ENCODE measurements around the gene SIMC1. TPM values are rescaled to one million over a fixed set of nuclear protein-coding genes. Genes with fewer than 3 reads are reported as not detected.

The SIMC1 gene
- total RNA-seq, 3 donors from 2014 or later, result 16.3 to 18.3 (median 16.6) TPM

- ATAC-seq (no peak), DNase-seq (no peak)
- Mint-ChIP-seq H3K27me3 (ENCODE audit: low read depth) (no peaks in the 10 kb centered on the region), H3K4me1 (ENCODE audit: low read depth) (no peaks in the 10 kb centered on the region), H3K36me3 (ENCODE audit: insufficient read depth) (peaks cover 14% of the 10 kb centered on the region), H3K4me3 (no peak overlapping the region), H3K9me3 (no peaks in the 10 kb centered on the region)
Measured at GRCh38 chr5:176373100-176373818, 135.0 kb downstream of the SIMC1 start.

- Mint-ChIP-seq H3K36me3 (ENCODE audit: insufficient read depth) (peaks cover 36% of the 10 kb centered on the region), H3K27me3 (ENCODE audit: low read depth) (no peaks in the 10 kb centered on the region), H3K4me1 (ENCODE audit: low read depth) (peaks cover 2% of the 10 kb centered on the region), H3K9me3 (no peaks in the 10 kb centered on the region), H3K4me3 (no peak overlapping the region)
- ATAC-seq (no peak), DNase-seq (no peak)
Measured at GRCh38 chr5:176379881-176380280, 141.7 kb downstream of the SIMC1 start.

- H3K4me3 Mint-ChIP-seq, result no peak overlapping the region
- peaks cover 43% of the 10 kb centered on the region for H3K36me3 Mint-ChIP-seq (ENCODE audit: insufficient read depth)
- no peaks in the 10 kb centered on the region for H3K27me3 Mint-ChIP-seq (ENCODE audit: low read depth)
- ATAC-seq, result no peak
- H3K4me1 Mint-ChIP-seq (ENCODE audit: low read depth), result peaks cover 16% of the 10 kb centered on the region
- no peak for DNase-seq
- no peaks in the 10 kb centered on the region for H3K9me3 Mint-ChIP-seq
Measured at GRCh38 chr5:176381423-176381822, 143.2 kb downstream of the SIMC1 start.

DNA sequence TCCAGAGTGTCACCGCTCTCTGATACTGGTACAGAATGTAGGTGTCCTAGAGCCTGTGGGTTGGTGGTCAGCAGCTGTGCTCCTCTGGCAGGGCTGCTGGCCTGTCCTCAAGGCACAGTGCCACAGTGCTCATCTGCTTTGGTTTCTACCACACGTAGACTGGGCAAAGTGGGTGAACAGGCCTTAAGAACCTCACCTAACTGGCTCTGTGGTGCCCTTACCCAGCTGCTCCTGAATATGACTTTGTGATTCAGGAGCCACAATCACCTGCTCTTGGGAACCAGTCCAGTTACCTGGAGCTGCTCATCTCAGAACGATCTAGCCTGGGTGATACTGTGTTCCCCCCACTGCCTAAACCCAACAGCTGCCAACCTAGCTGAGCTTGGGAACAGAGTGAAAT, 143.8 kb downstream of the SIMC1 start:
- Mint-ChIP-seq H3K36me3 (ENCODE audit: insufficient read depth) (peaks cover 48% of the 10 kb centered on the region), H3K9me3 (no peaks in the 10 kb centered on the region), H3K4me3 (no peak overlapping the region), H3K4me1 (ENCODE audit: low read depth) (peaks cover 21% of the 10 kb centered on the region), H3K27me3 (ENCODE audit: low read depth) (no peaks in the 10 kb centered on the region)
- ATAC-seq, result no peak
- DNase-seq, result no peak

DNA sequence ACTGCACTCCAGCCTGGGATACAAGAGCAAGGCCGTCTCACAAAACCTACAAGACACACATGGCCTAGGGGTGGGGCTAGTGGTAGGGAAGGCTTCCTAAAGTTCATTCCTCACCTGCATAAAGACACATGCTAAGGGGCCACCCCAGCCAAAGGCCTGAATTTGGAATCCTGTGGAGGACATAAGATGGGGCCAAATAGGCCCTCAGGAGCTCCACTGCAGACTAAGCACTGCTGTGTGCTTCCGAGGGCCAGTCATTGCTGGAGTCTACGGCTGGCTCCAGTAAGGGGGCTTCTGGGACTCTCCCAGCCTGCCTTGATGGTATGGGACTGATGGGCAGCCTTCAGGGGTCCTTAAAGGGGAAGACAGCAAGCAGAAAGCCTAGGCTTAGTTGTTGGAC, 144.5 kb downstream of the SIMC1 start:
- Mint-ChIP-seq H3K4me1 (ENCODE audit: low read depth) (peaks cover 27% of the 10 kb centered on the region), H3K4me3 (no peak overlapping the region), H3K36me3 (ENCODE audit: insufficient read depth) (peaks cover 53% of the 10 kb centered on the region), H3K27me3 (ENCODE audit: low read depth) (no peaks in the 10 kb centered on the region), H3K9me3 (no peaks in the 10 kb centered on the region)
- ATAC-seq, result no peak
- no peak for DNase-seq

DNA sequence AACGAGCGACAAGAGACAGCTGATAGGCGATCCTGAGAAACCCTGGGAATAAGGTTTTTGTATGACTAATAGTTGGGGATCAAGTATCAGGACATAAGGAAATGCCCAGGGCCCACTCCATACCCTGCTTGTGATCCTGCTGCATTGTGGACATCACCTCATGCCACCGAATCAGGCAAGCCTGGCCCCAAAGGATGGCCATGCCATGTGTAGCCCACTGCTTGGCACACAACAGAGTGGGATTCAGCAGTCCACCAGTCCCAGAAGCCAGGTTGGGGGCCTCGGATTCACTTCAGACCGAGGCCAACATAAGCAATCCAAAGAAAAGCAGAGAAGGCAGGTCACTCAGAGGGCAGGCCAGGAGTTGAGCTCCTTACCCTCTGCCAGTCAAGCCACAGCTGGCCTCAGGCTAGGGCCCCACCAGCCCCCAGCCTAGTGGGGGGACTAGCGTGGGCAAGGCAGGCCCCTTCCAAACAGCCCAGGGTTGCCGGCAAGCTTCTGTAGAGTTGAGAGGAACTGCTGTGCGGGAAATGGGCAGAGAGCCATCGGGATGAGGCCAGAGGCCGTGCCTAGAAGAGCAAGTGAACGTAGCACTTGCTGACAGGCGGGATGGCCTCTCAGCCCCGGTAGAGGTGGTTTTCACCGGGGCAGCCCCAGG, 145.2 kb downstream of the SIMC1 start:
- Mint-ChIP-seq H3K27me3 (ENCODE audit: low read depth) (no peaks in the 10 kb centered on the region), H3K9me3 (no peaks in the 10 kb centered on the region), H3K4me1 (ENCODE audit: low read depth) (peaks cover 30% of the 10 kb centered on the region), H3K36me3 (ENCODE audit: insufficient read depth) (peaks cover 53% of the 10 kb centered on the region), H3K4me3 (no peak overlapping the region)
- ATAC-seq (no peak), DNase-seq (no peak)

GRCh38 chr5:176383961-176384360, 145.7 kb downstream of the SIMC1 start:
- DNase-seq, result no peak
- no peak for ATAC-seq
- Mint-ChIP-seq H3K4me1 (ENCODE audit: low read depth) (peaks cover 30% of the 10 kb centered on the region), H3K9me3 (no peaks in the 10 kb centered on the region), H3K4me3 (no peak overlapping the region), H3K36me3 (ENCODE audit: insufficient read depth) (peaks cover 53% of the 10 kb centered on the region), H3K27me3 (ENCODE audit: low read depth) (no peaks in the 10 kb centered on the region)

DNA sequence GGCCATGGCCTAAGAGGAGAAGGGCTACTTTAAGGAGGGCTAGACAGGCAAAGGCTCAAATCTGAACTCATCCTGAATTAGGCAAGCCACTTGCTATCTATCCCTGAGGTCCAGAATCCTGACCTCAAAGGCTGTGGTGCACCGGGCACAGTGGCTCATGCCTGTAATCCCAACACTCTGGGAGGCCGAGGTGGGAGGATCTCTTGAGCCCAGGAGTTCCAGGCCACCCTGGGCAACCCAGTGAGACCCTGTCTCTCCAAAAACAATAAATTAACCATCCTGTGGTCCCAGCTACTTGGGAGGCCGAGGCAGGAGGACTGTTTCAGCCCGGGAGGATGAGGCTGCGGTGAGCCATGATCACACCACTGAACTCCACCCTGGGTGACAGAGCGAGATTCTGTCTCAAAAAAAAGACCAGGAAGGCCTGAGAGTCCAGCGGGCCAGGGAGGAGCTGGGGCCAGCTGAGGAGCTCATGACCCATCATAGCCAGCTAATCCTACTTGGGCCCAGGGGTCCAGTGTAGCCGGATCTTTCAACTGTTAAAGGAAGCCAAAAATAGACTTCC, 146.2 kb downstream of the SIMC1 start:
- ATAC-seq (no peak), DNase-seq (no peak)
- Mint-ChIP-seq H3K4me3 (no peak overlapping the region), H3K27me3 (ENCODE audit: low read depth) (no peaks in the 10 kb centered on the region), H3K9me3 (no peaks in the 10 kb centered on the region), H3K4me1 (ENCODE audit: low read depth) (peaks cover 30% of the 10 kb centered on the region), H3K36me3 (ENCODE audit: insufficient read depth) (peaks cover 52% of the 10 kb centered on the region)

GRCh38 chr5:176384991-176385390, 146.8 kb downstream of the SIMC1 start:
- Mint-ChIP-seq H3K36me3 (ENCODE audit: insufficient read depth) (peaks cover 47% of the 10 kb centered on the region), H3K9me3 (no peaks in the 10 kb centered on the region), H3K4me3 (peak overlapping the region; percentile 42), H3K27me3 (ENCODE audit: low read depth) (no peaks in the 10 kb centered on the region), H3K4me1 (ENCODE audit: low read depth) (peaks cover 31% of the 10 kb centered on the region)
- ATAC-seq (no peak), DNase-seq (no peak)

DNA sequence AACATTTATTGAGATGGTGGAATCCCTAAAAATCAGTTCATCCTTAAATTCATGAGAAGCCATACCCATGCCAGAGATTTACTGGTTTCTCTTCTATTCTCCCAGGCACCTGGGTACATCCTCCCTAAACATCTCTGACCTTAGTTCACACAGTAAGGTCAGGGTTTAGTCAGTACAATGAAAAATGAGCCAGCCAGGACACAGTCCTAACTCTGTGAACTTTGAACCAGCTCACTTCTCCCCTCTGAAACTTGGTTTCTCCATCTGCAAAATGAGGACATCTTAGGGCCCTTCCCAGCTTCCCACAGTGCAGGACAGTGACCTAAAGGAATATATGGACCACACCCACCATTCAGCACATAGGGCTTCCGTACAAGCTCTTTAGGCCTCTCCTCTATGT, 148.3 kb downstream of the SIMC1 start:
- DNase-seq, result no peak
- no peak for ATAC-seq
- Mint-ChIP-seq H3K9me3 (no peaks in the 10 kb centered on the region), H3K36me3 (ENCODE audit: insufficient read depth) (peaks cover 43% of the 10 kb centered on the region), H3K27me3 (ENCODE audit: low read depth) (no peaks in the 10 kb centered on the region), H3K4me1 (ENCODE audit: low read depth) (peaks cover 31% of the 10 kb centered on the region), H3K4me3 (peak overlapping the region; percentile 100)

DNA sequence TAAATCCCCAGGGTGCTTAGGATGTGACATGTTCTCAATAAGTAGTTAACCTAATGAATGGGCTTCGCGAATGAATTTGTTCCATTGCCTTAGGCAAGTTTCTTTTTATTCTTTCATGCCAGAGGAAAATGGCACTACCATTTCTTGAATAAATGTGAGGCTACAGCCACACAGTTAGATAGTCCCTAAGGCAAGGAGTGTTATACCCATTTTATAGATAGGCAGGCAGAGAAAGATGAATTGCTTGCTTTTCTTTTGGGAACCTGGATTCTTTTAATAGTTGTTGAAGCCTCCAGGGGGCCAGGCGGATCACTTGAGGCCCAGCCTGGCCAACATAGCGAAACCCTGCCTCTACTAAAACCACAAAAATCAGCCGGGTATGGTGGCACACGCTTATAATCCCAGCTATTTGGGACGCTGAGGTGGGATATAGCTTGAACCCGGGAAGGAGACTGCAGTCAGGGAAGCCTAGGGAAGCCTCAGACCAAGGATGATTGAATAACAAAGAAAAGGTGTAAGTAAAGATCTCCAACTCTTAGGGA, 149.2 kb downstream of the SIMC1 start:
- Mint-ChIP-seq H3K9me3 (no peaks in the 10 kb centered on the region), H3K27me3 (ENCODE audit: low read depth) (no peaks in the 10 kb centered on the region), H3K4me3 (peak overlapping the region; percentile 100), H3K4me1 (ENCODE audit: low read depth) (peaks cover 31% of the 10 kb centered on the region), H3K36me3 (ENCODE audit: insufficient read depth) (peaks cover 40% of the 10 kb centered on the region)
- no peak for DNase-seq
- no peak for ATAC-seq

DNA sequence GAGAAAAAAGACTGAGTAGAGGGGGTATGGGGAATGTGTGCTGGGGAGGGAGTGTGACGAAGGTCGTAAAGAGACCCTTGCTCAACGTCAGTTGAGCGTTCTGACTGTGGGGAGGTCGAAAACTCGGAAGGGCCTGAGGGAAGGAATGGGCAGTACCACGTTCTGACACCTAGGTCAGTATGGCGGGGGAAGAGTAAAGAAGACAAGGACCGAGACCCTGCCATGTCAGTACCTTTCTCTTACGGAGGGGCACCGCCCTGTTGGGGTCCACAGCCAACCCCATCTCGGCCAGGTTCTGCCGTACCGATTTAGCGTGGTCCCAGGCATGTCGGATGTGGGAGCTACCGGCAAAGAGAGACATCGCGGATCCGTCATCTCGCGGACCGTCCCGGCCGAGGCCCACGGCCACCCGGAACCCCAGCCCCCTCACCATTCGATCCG, 149.8 kb downstream of the SIMC1 start:
- Mint-ChIP-seq H3K9me3 (no peaks in the 10 kb centered on the region), H3K36me3 (ENCODE audit: insufficient read depth) (peaks cover 38% of the 10 kb centered on the region), H3K27me3 (ENCODE audit: low read depth) (no peaks in the 10 kb centered on the region), H3K4me1 (ENCODE audit: low read depth) (peaks cover 31% of the 10 kb centered on the region), H3K4me3 (peak overlapping the region; percentile 100)
- peak; percentile 0 for ATAC-seq
- DNase-seq, result no peak

- Mint-ChIP-seq H3K9me3 (no peaks in the 10 kb centered on the region), H3K27me3 (ENCODE audit: low read depth) (no peaks in the 10 kb centered on the region), H3K4me3 (peak within 1 kb of the TSS; percentile 100), H3K4me1 (ENCODE audit: low read depth) (peaks cover 31% of the 10 kb centered on the region), H3K36me3 (ENCODE audit: insufficient read depth) (peaks cover 41% of the 10 kb centered on the region)
- DNase-seq (peak; percentile 99), ATAC-seq (peak; percentile 88 to 90)
Measured at GRCh38 chr5:176388444-176389134, 150.4 kb downstream of the SIMC1 start, which contains the start of the genes HIGD2A and NOP16. Gene HIGD2A, plus strand, starts transcription at chr5:176388751. Its CDS starts 69 bp downstream, at chr5:176388820. Gene NOP16, minus strand, starts transcription at chr5:176388598. Its CDS starts 59 bp downstream, at chr5:176388539.
